NCI-H524 (cell line): Measurements from ENCODE around the gene STEAP3.

Source experiments
- DNase-seq, 2 experiments: peaks; one replicate each; lab custom pipeline; 2025; lab: John Stamatoyannopoulos, UW

STEAP3 gene

GRCh38 chr2:119248311-119248710, 24.7 kb downstream of the STEAP3 start:
- no peak for DNase-seq

DNA sequence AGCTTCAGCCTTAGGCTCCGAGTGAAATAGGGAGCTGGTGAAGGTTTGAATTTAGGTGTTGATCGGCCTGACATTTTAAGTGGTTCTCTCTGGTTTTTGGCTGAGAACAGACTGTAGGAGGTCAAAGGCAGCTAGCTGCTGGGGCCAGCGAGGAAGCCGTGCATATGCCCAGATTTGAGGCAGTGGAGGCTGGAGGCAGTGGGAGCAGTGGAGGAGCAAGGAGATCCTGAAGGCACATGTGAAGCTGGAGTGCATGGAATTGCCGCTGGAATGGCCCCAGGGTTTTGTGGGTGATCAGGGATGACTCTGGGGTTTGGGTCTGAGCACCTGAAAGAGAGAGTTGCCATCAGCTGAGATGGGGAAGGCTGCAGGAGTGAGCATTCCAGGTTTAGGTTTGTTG, 25.1 kb downstream of the STEAP3 start:
- DNase-seq = no peak

DNA sequence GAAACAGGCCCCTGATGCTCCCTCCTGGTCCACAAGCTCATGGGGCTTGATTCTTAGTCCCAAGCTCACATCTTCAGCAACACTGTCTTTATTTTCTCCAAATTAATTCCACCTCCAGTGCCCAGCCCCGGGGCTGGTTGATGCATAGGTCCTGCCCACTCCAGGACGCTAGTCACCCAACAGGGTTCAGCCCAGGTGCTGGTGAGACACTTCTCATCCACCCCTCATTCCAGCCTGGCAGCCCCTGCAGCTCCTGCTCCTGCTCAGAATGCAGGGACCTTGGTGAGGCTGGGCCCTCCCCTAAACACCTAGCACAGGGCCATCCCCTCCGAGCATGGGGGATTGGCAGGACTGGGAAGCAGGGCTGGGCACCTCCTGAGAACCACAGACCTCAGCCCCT, 25.7 kb downstream of the STEAP3 start:
- DNase-seq = no peak

- no peak for DNase-seq
These were observed 26.5 kb downstream of the STEAP3 start for GRCh38 chr2:119249855-119250717.

DNA sequence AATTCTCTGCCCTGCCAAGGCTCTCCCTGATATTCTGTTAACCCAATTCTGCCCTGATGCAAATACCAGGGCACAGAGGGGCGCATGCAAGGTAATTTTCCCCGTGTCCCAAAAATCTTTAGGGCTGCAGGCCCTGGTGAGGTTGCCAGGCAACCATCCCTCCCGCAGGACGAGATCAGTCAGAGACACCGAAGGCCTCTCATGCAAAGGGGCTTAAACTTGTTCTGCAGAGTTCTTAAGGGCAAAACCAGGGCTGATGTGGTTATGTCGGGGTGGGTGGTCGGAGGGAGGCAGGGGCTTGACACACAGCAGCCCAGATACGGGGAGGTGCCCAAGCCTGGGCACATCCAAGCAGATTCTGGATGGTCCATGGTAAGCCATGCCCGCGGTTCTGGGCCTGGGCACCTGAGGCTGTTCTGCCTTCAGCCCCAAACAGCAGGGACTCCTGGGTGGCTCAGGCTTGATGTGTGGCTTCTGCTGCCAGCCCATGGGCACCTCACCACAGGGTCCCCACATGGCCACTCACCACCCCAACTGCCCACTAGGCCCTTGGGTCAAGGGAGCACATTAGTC, 27.2 kb downstream of the STEAP3 start:
- no peak for DNase-seq

DNA sequence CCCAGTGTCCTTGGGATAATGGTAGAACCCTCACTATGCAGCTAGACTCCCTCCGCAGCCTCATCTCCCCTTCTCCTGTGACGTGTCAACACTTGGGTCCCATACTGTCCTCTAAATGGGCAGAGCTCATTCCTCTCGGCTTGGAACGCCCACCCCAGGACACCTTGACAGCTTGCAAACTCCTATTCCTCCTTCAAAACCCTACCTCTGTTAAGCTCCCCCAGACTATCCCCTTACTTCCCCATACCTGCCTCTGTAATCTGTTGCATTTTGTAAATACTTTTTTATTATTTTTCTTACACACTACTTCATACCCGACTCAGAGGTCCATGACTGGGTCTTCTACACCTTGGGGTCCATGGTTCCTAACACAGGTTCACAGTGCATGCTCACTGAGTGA, 28.0 kb downstream of the STEAP3 start:
- DNase-seq = no peak

- DNase-seq = no peak
These were observed 28.8 kb downstream of the STEAP3 start for GRCh38 chr2:119252186-119253113.

- DNase-seq = no peak
These were observed 29.6 kb downstream of the STEAP3 start for GRCh38 chr2:119253114-119253702.

DNA sequence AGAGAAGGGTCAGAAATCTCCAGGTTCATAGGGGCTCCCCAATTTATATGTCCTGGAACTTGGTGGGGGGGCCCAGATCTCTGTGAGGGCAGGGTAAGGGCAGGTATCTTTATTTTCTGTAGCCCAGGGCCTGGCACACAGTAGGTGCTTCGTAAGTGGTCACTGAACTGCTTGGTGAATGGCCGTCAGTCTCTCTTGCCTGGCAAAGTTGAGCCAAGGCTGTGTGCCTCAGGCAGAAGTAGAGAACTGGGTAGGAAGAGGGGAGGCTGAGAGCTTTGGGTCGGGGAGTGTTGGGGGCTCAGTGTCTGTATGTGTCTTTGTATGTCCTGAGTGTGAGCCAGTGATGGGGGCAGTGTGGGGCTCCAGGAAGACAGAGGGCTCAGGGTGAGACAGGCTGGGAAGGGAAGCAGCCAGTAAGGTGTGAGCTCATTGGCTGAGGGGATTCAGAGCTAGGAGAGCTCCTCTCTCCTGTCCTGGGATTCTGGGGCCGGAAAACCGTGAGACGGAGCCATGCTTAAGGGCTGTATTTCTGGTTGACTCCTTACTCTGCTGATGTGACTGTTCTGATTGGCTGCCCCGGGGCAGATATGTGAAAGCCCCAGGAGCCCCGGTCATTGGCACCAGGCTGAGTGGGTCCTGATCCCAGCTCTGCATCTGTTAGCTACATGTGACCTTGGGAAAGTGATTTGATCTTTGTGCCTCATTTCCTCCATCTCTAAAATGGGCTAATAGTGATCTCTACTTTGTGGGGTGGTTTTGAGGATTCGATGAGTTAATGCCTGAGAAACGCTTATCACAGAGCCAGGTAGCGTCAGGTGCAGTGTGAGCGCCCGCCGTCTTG, 30.3 kb downstream of the STEAP3 start:
- DNase-seq = no peak

DNA sequence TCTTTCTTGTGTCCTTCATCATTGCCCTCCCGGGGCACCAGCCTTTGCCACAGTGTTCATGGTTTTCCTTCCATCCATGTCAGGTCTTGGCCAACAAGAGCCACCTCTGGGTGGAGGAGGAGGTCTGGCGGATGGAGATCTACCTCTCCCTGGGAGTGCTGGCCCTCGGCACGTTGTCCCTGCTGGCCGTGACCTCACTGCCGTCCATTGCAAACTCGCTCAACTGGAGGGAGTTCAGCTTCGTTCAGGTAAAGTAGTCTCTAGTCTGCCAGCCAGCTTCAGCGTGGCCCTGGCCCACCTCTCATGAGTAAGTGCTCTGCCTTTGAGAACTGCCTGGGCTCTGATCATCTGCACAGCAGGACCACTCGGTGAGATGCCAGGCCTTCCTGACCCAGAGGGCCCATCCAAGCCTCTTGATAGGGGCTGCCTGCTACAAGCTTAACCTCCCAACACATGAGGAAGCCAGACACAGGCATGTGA, 31.0 kb downstream of the STEAP3 start:
- no peak for DNase-seq

- DNase-seq = peak; percentile 52 to 69
These were observed 32.3 kb downstream of the STEAP3 start for GRCh38 chr2:119255760-119256581.

DNA sequence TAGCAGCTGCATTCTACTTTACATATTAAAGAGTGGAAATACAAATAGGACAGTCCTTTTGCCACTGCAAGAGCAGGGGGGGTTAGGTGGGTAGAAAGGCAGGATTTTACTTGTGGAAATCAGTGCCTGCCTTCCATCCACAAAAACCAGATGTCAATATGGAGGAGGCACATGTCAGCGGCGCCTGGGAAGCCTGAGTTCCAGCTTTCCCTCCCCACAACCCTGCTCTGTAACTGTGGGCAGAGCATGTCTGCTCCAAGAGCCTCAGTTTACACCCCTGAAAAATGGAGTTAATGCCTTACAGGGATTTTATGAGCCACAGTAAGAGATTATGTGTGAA, 32.9 kb downstream of the STEAP3 start:
- no peak for DNase-seq

DNA sequence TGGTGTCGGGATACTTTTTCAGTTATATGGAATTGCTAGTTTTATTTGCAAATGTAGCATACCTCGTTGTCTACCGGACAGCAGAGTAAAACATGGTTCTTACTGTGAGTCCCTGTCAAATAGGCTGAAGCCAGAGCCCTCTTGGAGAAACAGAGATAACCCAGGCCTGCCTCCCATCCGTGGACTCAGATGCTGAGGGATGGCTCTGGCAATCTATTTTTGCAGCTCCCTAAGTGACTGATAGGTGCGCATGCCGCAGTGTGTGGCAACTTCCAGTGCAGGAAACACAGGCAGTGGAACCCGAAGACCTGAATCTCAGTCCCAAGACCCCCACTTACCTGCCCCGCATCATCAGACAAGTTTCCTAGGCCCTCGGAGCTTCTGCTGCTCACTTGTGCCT, 33.6 kb downstream of the STEAP3 start:
- no peak for DNase-seq

- no peak for DNase-seq
These were observed 35.7 kb downstream of the STEAP3 start for GRCh38 chr2:119259296-119259860.

DNA sequence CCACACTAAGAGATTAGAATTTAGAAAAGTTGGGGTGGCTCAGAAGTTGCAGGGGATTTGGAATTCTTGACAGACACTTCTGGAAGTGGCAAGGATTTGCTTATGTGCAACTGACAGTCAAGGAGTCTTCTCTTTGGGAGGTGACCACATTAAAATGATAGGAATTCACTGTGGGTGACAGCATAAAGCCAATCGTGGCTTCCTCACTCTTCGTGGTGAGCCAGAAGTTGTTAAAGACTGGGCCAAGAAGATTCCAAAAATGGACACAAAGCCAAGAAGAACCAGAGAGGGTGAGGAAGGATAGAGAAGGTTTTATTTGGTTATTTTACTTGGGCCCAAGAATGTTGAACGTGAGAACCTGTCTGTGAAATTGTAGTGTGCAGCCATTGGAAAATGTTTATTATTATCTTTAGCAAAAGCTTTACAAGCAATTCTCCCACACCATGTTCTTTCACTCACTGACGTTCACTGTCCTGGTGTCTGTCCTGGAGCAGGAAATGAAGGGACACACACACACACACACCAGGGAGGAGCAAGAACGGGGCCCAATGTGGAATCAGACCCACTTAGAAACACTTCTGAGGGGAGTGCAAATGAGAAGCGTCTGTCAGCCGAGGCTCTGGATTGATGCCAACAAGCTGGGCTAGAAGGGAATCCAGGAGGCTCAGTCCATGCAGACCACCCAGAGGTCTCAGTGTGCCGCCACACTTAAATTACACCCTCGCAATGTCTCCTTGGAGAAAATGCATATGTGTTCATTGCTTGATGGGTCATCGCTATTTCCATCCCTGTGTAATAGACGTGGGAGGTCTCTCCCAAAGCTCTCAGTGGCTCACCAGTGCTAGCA, 37.2 kb downstream of the STEAP3 start:
- peak in 1 of 2 experiments; percentile 34 for DNase-seq

- peak in 1 of 2 experiments; percentile 2 for DNase-seq
These were observed 38.0 kb downstream of the STEAP3 start for GRCh38 chr2:119261493-119262225.

DNA sequence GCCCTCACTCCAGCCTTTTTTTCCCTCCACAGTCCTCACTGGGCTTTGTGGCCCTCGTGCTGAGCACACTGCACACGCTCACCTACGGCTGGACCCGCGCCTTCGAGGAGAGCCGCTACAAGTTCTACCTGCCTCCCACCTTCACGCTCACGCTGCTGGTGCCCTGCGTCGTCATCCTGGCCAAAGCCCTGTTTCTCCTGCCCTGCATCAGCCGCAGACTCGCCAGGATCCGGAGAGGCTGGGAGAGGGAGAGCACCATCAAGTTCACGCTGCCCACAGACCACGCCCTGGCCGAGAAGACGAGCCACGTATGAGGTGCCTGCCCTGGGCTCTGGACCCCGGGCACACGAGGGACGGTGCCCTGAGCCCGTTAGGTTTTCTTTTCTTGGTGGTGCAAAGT, 39.4 kb downstream of the STEAP3 start:
- no peak for DNase-seq

- no peak for DNase-seq
These were observed 40.0 kb downstream of the STEAP3 start for GRCh38 chr2:119263656-119264055.
